CD4-positive, alpha-beta T cell treated with Interleukin-17A for 4 hours (primary cell): ENCODE results near the gene RECQL5.
A peak's percentile ranks its signal among the peaks of the same experiment; 100 is the strongest.
"Not testable (repeated sequence)": the region's sequence is repeated elsewhere in the genome, so short reads cannot be mapped to it uniquely, and the experiment has no call there.

Experiments used
- DNase-seq: peaks from one replicate; pipeline ENCODE4 v3.0.0-alpha.2; 2020; ENCODE audit warnings: mixed read lengths

RECQL5 gene

DNA sequence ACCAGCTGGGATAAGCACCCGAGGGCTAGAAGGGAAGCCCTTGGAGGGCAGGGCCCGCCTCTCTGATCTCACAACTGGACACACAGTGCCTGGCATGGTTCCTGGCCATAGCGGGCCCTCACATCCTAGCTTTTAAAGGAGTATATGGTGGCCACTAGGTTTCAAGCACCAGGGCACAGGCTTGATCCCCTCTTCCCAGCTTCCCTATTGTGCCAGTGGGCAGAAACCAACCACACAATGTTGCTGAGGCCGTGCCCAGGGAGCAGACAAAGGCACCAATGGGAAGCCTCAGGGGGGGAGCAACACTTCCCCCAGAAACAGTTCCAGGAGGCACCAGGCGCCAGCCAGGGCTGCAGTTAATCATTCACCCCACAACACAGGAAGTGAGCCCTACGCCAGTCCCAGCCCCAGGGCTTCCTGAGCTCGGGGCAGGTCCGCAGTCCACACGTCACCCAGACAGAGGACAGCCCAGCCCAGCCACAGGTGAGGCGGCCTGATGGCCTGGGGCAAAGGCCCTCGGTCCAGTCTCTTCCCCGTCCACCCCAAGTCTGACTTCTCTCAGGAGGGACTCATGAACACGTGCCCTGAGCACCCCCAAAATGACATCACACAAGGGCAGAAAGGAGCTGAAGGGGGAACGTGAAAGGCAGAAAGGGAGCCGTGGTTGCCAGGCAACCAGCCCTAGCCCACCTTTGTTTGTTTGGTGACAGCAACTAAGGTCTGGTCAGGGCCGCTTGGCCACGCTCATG lies 20.9 kb downstream of the RECQL5 start:
- DNase-seq, result peak; percentile 15

DNA sequence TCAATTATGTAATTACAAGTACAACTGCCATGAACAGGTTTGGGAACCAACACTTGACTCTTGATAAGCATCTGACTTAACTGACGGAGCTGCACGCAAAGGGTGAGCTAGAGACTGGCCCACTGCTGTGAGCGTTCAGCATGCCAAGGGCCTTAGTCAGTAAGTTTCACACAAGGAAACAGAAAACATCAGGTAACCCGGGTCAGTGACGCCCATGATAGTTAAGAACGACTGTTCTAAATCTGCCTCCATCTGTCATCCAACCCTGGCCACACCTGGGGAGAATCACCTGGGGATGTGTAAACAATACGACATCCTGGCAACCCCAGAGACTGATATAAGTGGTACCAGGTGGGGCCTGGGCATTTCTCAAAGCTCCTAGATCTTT lies 21.5 kb downstream of the RECQL5 start:
- no peak for DNase-seq

DNA sequence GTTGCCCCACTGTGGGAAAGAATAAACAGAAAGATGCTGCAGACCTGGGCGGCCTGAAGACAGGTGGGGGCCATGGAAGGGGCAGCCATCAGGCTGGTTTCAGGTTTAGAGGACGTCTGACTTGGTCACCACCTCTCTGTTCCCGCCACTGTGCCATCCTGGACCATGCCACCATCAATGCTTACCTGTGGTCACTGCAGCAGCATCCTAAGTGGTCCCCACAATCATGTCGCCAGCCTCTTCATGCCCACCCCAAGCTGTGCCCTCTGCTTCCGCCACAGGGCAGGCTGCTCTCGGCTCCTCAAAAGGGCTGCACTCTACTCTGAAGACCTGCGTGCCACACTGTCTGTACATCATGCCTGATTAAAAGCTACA lies 23.3 kb downstream of the RECQL5 start:
- no peak for DNase-seq

DNA sequence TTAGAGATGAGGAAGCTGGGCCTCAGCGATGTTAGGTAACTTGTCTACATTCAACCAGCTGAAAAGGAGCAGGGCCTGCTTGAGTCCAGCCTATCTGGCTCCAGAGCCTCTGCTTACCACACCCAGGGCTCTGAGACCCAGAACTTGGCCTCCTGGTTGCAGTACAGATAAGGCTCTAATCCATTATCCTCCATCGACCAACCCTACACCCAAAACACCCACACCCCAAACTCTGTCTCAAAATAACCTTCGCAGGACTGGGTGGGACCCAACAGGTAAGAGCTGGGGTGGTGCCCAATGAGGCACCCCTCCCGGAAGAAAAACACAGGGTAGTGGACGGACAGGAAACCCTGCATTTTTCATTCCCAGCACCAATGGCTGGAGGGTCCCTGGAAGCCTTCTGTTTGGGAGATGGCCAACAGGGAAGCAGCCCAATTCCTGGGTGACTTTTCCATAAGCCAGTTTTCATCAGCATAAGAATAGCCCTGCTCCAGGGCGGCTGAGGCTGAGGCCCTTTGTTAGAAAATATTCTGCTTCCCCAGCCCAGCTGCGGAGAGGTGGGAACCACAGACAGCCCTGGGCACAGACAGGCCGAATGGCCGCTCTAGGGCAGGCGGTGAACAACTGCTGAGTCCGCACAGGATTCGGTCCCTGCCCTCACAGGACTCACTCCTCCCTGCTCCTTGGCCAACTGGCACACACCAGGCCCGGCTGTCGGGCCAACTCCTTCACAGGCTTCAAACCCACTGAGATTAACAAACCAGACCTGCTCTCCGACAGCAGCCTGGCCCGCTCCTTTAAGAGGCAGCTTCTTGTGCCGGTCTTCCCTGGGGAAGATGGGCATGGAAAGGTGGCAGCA lies 23.9 kb downstream of the RECQL5 start:
- DNase-seq, result no peak

DNA sequence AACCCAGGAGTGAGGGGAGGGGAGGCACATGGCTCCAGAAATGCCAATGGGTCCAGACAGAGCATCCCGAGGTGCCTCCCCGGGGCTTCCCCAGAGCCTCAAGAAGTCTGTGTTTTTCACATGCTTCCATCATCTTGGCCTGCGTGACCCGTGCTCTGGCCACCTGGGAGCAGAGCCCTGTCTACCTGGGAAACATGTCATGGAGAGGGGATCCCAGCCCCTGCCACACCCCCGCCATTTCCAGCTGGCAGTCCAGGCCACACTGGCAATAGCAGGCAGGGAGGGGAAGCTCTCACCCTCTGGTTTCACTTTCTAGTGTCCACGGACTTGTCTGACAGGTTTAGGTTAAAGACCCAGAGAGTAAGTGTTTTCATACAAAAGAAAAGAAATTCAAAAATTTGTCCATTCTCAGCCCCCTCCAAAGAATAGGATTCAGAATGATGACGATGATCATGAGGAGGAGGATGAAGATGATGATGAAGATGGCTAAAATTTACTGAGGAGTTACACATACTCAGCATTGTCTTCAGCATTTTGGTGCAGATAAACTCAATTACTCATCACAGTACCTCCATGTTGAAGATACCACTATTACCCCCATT lies 24.7 kb downstream of the RECQL5 start:
- no peak for DNase-seq

DNA sequence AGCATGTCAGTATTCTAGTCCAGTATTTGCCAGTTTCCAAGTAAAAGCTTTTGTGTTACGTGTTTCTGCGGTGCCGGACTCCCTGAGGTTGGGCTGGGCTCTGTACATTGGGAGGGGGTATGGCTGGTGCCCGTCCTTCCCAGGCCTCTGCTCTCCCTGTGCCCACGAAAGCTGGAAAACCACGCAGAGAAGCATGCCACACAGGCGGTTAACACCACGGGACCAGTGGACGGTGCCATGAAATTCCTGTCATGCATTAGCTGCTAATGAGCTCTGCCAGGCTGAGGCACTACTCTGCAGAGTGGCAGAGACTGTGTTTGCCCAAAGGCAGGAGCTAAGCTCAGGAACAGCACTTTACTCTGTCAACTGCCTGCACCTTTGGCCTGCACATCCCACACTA lies 25.6 kb downstream of the RECQL5 start:
- no peak for DNase-seq

DNA sequence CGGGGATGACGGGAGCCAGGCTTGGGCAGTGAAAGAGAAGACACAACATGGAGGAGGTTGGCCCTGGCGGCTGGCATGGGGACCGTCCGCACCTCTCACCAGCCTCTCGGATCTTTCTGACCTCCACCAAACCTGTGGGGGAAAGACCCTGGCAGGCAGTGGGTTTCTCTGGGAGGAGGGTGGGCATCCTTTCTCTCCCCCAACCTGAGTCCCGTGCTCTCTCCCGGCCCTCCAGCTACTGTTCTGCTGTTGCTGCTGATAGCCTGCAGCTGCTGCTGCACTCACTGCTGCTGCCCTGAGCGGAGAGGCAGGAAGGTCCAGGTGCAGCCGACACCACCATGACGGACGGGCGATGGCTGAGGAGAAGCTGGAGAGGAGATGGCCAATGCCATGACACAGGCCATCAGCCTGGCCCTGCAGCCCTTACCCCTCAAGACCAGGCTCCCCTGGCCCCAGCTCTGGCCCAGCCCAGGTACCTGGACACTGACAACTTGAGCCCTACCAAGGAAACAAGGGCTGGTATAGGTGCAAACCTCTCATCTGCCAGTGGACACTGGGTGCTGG lies 26.3 kb downstream of the RECQL5 start:
- DNase-seq, result no peak

DNA sequence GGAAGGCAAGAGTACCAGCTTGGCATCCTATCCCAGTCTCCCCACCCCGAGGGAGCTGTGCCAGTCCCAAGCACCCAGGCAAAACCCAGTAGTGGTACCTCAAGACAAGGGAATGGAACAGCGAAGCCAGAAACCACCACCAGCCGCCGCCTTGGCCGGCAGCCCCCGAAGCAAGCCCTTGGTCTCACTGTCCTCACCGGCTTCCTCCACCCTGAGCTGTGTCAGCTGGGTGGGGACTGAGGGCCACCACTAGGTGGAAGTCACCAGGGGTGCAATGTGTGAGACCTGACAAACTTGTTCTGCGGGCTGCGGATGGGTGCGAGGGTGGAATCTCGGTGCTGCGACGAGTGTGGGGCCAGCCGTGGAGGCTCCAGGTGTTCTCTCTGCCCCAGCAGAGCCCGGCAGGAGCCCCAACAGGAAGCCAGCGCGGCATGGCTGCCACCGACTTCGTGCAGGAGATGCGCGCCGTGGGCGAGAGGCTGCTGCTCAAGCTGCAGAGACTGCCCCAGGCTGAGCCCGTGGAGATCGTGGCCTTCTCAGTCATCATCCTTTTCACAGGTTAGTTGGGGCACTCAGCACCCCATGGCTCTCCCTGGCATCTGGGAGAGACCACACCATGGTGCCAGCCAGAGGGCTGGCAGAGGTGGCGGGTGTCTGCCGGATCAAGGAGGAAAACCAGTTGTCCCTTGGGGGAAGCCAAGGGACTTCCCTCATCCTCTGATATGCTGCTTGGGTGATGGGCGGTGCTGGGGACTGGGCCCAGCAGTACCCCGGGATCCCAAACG lies 27.0 kb downstream of the RECQL5 start:
- no peak for DNase-seq

DNA sequence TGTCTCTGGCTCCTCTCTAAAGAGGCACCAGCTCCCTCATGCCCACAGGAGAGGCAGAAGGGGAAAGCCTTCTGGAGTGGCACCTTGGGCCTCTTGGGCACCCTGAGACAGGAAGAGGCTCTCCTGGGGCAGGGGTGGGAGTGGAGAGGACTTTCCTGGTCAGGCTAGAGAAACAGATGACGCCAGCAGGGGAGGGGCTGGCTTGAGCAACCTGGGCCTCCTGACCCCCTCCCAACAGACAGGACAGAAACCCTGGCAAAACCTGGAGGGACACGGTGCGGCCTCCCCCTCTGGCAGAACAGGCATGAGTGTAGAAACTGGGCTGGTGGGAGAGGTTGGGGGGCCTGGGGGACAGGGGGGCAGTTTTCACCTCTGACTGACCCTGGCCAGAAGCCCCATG lies 27.6 kb downstream of the RECQL5 start:
- DNase-seq, result no peak

DNA sequence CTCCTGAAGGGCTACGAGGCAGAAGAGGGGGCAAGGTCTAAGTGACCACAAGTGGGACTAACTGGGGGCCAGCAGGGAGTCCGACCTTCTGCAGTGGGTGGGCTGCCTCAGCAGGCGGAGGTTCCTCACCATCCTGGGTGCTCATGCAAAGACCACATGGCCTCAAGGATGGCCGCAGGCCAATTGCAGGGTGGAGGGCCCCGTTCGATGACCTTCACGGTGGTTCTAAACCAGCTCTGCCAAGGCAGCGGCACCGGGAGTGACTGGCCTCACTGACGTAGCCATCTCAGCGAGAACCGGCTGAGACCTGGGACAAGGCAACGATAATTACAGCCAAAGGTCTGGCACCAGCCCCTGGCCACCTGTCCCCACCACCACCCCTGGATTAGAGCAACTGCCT lies 28.1 kb downstream of the RECQL5 start:
- DNase-seq, result no peak

DNA sequence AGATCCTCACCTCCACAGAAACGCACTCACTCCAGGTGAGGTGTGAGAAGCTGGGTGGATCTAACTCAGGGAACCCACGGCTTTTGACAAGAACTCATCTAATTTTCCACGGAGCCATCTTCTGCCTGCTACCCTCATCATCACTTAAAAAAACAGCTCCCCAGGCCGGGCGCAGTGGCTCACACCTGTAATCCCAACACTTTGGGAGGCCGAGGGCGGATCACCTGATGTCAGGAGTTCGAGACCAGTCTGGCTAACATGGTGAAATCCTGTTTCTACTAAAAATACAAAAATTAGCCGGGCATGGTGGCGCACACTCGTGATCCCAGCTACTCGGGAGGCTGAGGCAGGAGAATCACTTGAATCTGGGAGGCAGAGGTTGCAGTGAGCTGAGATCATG lies 28.9 kb downstream of the RECQL5 start:
- DNase-seq, result not testable (repeated sequence)

DNA sequence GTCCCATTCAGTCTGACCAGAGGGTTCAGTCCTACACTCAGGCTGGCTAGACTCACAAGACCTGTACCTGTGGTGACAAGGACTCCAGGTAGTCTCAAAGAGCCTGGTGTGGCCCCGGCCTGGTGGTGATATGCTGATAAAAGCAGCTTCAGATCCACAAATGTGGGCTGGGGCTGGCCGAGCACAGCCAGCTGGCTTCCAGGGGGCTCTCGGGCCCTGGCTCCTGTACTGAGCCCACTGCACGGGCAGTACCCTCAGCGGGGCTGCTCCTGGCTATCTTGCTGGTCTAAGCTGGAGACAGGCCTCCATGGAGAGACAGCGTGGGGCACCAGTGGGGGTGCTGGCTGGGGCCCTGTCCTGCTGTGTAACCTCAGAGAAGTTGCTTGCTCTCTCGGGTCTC lies 29.4 kb downstream of the RECQL5 start:
- no peak for DNase-seq

DNA sequence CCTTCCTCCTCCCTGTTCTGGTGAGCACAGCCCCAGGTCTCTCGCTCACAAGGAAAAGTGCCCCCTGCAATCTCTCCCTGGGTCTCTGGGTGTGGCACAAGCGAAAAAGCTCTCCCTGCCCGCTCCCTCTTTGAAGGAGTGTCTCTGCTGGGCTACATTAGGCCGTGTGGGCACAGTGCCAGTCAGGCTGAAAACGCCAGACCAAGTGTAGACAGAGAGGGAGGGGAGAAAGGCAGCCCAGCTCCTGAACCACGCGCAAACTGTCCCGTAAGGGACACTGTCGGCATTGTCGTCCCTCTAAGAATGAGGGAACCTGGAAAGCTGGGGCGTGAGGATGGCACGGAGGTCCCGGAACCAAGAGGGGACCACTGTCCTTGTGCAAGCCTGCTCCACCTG lies 29.8 kb downstream of the RECQL5 start:
- DNase-seq, result no peak

DNA sequence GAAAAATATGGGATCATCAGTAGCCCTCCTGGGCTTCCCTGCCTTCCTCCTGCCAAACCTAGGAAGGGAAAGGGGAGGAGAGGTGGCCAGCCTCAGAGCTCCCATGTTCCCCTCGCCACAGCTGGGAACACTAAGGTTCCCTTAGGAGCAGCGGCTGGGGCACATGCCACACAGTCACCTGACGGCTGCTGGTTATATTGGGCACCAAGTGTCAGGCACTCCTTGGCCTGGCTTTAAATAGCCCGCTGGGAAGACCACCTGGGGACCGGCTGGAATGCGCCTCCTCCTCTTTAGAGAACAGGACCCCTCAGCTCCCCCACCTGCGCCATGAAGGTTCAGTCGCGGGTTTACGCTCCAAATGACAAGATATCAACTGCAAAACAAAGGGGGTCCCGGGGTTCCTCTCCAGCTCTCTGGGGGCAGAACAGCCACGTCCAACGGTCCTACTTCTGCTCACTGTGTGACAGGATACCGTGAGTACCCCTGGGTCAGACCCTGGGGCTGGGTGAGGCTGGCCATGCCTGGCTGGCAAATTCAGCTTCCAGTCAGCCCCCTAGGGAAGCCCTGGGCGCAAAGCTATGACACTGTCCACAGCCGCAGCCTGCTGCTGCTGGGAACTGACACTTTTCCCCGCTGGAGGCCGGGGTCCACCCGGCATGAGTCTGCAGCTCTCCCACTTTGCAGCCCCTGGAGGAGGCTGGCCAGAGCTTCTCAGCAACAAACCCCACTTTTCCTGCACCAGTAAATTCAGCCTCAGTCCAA lies 30.4 kb downstream of the RECQL5 start:
- DNase-seq, result no peak

DNA sequence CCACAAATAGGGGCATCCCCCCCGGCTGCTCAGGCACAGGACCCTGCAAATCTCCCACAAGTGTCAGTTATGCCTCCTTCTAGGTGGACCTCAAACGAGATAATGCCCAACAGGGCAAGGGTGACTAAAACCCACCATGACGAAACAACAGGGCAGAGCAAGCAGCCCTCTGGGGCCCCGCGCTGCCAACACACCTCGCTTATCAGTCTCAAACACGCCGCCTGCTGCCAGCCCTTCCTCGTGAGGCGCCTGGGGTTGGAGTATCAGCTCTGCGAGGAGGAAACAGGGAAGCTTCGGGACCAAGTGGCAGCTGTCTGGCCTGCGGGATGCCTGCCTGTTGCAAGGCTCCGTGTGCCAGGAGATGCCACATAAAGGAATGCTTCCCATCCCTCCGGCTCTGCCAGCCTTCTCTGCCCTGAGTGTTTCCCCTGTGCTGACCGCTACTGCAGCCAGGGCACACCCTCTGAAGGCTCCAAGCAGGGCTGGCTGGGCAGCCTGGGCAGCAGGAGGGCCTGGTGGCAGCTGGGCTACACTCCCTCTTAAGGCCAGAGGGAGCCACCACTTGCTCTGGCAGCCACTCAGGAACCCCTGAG lies 31.2 kb downstream of the RECQL5 start:
- no peak for DNase-seq

DNA sequence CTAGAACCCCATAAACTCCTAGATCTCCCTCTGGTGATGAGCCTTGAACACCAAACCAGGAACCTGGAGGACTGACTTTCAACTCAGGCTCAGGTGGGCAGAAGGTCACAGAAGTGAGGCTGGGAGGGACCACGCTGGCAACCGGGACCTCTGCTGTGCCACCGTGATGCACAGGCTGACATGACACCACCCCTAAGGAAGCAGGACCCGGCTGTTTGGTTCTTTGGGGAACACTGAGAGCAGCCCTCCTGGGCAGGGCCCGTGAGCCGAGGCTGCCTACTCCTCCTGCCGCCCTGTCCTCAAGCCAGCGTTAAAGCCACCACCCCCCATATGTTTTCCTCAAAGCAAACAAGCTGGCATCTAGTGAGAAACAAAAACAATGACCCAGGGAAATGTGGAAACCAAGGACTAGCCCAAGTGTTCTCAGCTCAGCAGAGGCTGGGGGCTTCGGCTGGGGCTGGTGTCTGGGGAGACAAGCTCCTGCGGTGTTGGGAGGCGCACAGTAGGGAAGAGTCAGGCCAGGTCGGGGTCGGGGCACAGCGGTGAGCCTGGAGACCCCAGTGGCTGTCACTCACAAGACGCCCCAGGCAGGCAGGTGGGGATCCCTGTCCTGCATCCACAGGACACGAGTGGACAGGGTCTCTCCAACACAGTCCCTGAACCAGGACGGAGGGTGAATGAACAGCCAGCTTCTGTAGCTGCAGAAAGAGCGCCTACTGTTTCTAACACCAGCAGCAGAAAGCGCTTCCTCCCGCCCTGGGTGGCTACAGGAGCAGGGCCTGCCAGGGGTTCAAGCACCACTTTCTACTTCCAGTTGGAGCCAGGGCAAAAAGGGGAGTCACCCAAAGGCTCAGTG lies 32.0 kb downstream of the RECQL5 start:
- DNase-seq, result no peak

DNA sequence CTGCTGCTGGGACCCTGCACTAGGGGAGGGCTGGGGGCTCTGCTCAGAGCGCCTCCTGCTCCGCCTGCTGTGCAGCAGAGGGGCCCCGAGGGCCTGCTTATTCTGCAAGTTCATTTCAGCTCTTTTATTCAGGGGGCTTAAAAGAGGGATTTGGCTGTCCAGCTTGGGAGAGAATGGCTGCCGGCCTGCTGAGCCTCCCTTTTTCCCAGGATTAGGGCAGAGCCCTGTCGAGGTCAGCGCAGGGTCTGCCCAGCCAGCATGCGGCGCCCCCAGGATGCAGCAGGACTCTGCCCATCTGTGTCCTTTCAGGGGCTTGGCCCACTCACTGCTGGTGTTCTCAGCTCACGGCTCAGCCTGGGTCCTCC lies 32.6 kb downstream of the RECQL5 start:
- DNase-seq, result no peak

DNA sequence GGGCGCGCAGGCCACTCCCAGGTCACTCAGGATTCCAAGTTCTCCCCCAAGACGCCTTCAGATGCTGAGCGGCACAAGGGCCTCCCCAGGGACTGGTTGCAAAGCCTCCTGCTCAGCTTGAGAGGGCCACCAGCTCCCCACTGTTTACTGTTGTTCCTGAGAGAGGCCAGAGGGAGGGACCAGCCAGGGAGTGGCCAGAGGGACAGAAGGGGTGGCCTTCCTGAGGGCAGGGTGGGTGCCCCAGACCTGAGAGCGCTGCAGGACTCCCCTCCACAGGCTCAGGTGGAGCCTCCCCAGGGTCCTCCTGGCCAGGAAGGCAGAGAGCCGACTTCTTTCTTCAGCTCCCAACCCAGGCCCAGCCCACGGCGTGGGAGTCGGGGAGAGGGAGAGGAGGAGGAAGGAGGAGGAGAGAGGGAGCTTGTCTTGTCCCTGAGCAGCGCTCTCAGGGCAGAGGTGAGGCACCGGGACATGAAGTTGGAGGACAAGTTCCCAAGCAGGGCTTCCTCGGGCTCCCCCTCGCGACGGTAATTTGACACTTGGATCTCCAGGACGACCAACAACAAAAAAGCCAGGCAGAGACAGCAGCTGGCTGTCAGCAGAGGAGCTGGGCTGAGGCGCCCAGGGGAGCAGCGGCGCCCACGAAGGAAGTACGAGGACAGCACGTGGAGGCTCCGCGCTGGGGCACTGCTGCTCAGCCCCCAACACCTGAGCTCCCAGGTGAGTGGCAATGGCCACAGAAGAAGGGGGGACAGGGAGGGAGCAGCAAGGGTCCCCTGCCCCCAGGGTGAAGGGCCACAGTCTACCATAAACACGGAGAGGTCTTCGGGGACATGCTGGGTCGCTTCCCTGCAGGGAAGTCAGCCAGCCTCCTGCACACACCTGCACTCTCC lies 33.2 kb downstream of the RECQL5 start:
- DNase-seq, result peak; percentile 67

DNA sequence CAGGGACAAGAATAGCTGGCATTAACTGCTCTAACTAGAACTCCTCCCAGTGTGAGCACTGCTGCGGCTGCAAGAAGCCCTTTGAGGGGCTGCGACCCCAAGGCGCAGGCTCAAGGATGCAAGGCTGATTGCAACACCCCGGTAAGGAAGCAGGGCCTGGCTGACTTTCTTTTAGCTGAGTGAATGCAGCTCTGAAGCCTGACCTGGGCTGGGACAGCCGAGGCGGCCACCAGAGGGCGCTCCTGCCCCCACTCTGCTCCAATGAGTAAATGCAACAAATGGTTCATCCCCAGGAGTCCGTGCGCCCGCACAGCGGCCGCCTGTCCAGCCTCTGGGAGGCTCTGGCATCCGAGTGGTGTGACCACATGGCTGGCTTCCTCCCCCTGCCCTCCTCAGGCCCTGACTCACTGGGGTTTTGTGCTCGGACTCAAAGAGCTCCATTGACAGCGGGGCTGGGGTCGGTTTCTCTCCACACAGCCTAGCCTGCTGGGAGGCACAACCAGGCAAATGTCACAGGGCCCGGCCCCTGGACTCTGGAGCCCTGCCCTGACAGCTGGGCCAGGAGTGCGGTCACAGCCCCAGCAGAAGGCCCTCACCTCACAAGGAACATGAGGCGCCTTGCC lies 34.0 kb downstream of the RECQL5 start, which contains the start of gene SMIM5:
Gene SMIM5 (plus strand): TSS at position 572 of the 623 bp plus-strand sequence. CDS start 6,768 bp downstream, outside the sequence.
- peak; percentile 90 for DNase-seq
